ENCODE data around the gene ELF5.

- peak; percentile 80 for TF ChIP-seq CTCF (IDR thresholded peaks at IDR 0.05)
- no peak for TF ChIP-seq ZFX (IDR thresholded peaks at IDR 0.05; ENCODE audit: borderline replicate concordance)
These were observed 20.7 kb downstream of the ELF5 start for GRCh38 chr11:34492806-34493414.
